OCI-LY3 (cell line): ENCODE results near the gene ADGRD1.

Source experiments
- H2AFZ ChIP-seq: fragments of 200-600, 300-600 bp; shearing (Covaris generic); 2 replicates; pipeline ENCODE4 v1.6.0; 2014; ENCODE audit warnings: antibody characterized with exemption, low read depth, low read length
- H3K27ac ChIP-seq: fragments of 200-600, 300-600 bp; sonication (generic); 2 replicates; pipeline ENCODE4 v1.5.1; 2014; ENCODE audit warnings: mild to moderate bottlenecking, low read length, moderate library complexity, mixed read lengths
- H3K27me3 ChIP-seq: fragments of 200-600, 300-600 bp; sonication (generic); 2 replicates; pipeline ENCODE4 v1.6.1; 2014; ENCODE audit warnings: low read depth, low read length, mixed read lengths
- H3K36me3 ChIP-seq: fragments of 200-600, 300-600 bp; sonication (generic); replicated peaks from 2 replicates; pipeline ENCODE3; 2014; ENCODE audit warnings: low read depth, low read length, mixed read lengths
- H3K4me1 ChIP-seq: fragments of 300-600, 200-600 bp; sonication (generic); 2 replicates; pipeline ENCODE4 v1.6.1; 2014; ENCODE audit warnings: low read length, mixed read lengths
- H3K4me2 ChIP-seq: fragments of 200-600, 300-600 bp; sonication (generic); 2 replicates; pipeline ENCODE4 v1.6.1; 2014; ENCODE audit warnings: low read length, mixed read lengths
- H3K4me3 ChIP-seq: fragments of 300-600, 200-600 bp; sonication (generic); 2 replicates; pipeline ENCODE4 v1.5.1; 2014; ENCODE audit warnings: antibody characterized with exemption, mild to moderate bottlenecking, low read length, moderate library complexity
- H3K79me2 ChIP-seq: fragments of 300-600, 200-600 bp; shearing (Covaris generic); 2 replicates; pipeline ENCODE4 v1.6.1; 2014; ENCODE audit warnings: mild to moderate bottlenecking, low read length, mixed read lengths
- H3K9ac ChIP-seq: fragments of 300-600, 200-600 bp; shearing (Covaris generic); 2 replicates; pipeline ENCODE4 v1.6.0; 2014; ENCODE audit warnings: mild to moderate bottlenecking, low read length, moderate library complexity
- H3K9me3 ChIP-seq: fragments of 200-600, 300-600 bp; shearing (Covaris generic); 2 replicates; pipeline ENCODE4 v1.6.1; 2014; ENCODE audit warnings: low read length, mixed read lengths; ENCODE audit not compliant: insufficient read depth
- H4K20me1 ChIP-seq: fragments of 200-600, 300-600 bp; sonication (generic); 2 replicates; pipeline ENCODE4 v1.6.1; 2016; ENCODE audit warnings: low read length, mixed read lengths; ENCODE audit not compliant: insufficient read depth
- CTCF ChIP-seq: fragments of 200-600, 300-600 bp; sonication (generic); IDR thresholded peaks from 2 replicates; pipeline ENCODE4 v1.5.1; 2014; ENCODE audit warnings: antibody characterized with exemption, low read length, low read depth
- EZH2phosphoT487 ChIP-seq: fragments of 200-600 bp; shearing (Covaris generic); IDR thresholded peaks from 2 replicates; pipeline ENCODE4 v1.6.1; 2018; ENCODE audit warnings: antibody characterized with exemption, mixed run types, low read depth

Gene ADGRD1

GRCh38 chr12:130938186-130938585 is 15.5 kb upstream of the ADGRD1 start:
- H3K4me1 ChIP-seq: no peaks in the 10 kb centered on the region
- H3K9ac ChIP-seq: no peak overlapping the region
- peaks cover 8% of the 10 kb centered on the region; the same call in 1 of the 2 replicates for H3K9me3 ChIP-seq
- TF ChIP-seq EZH2phosphoT487 (no peak), CTCF (no peak)
- no peak overlapping the region for H3K27ac ChIP-seq
- H3K27me3 ChIP-seq: peaks cover 9% of the 10 kb centered on the region; the same call in 1 of the 2 replicates
- no peaks in the 10 kb centered on the region for H3K79me2 ChIP-seq
- H4K20me1 ChIP-seq: no peaks in the 10 kb centered on the region
- H2AFZ ChIP-seq: no peak overlapping the region
- H3K4me3 ChIP-seq: no peak overlapping the region
- H3K36me3 ChIP-seq: no peaks in the 10 kb centered on the region
- H3K4me2 ChIP-seq: no peak overlapping the region

- TF ChIP-seq CTCF (no peak), EZH2phosphoT487 (no peak)
- H4K20me1 ChIP-seq: no peaks in the 10 kb centered on the region
- H3K9ac ChIP-seq: no peak overlapping the region
- H3K4me3 ChIP-seq: no peak overlapping the region
- H2AFZ ChIP-seq: no peak overlapping the region
- no peak overlapping the region for H3K4me2 ChIP-seq
- H3K9me3 ChIP-seq: peaks cover 10% of the 10 kb centered on the region; the same call in 1 of the 2 replicates
- no peak overlapping the region for H3K27ac ChIP-seq
- H3K79me2 ChIP-seq: no peaks in the 10 kb centered on the region
- H3K27me3 ChIP-seq: no peaks in the 10 kb centered on the region
- no peaks in the 10 kb centered on the region for H3K36me3 ChIP-seq
- H3K4me1 ChIP-seq: no peaks in the 10 kb centered on the region
Observed at GRCh38 chr12:130944878-130945277, 8.8 kb upstream of the ADGRD1 start.

GRCh38 chr12:130945786-130946492 is 7.8 kb upstream of the ADGRD1 start:
- Histone ChIP-seq H3K36me3 (no peaks in the 10 kb centered on the region), H3K9me3 (peaks cover 5% of the 10 kb centered on the region; the same call in 1 of the 2 replicates), H2AFZ (no peak overlapping the region), H3K4me2 (no peak overlapping the region), H3K4me1 (no peaks in the 10 kb centered on the region), H3K27ac (no peak overlapping the region), H3K9ac (no peak overlapping the region), H3K27me3 (no peaks in the 10 kb centered on the region), H3K4me3 (no peak overlapping the region), H4K20me1 (no peaks in the 10 kb centered on the region), H3K79me2 (no peaks in the 10 kb centered on the region)
- TF ChIP-seq CTCF: no peak
- TF ChIP-seq EZH2phosphoT487: no peak

- Histone ChIP-seq H3K9ac (no peak overlapping the region), H3K4me2 (no peak overlapping the region), H4K20me1 (no peaks in the 10 kb centered on the region), H3K4me1 (no peaks in the 10 kb centered on the region), H3K27me3 (no peaks in the 10 kb centered on the region), H3K27ac (no peak overlapping the region), H3K9me3 (peaks cover 5% of the 10 kb centered on the region; the same call in 1 of the 2 replicates), H3K36me3 (no peaks in the 10 kb centered on the region), H3K4me3 (no peak overlapping the region), H2AFZ (no peak overlapping the region), H3K79me2 (no peaks in the 10 kb centered on the region)
- TF ChIP-seq CTCF (no peak), EZH2phosphoT487 (no peak)
Observed at GRCh38 chr12:130947028-130947613, 6.6 kb upstream of the ADGRD1 start.
